22Rv1 (cell line): ENCODE measurements around the gene EPHA8.

Experiments used
- CTCF ChIP-seq: fragments of 450-650 bp; IDR thresholded peaks from 2 replicates; pipeline ENCODE4 v1.5.1; 2017; ENCODE audit warnings: mild to moderate bottlenecking
- ZFX ChIP-seq: fragments of 450-650 bp; IDR thresholded peaks from 2 replicates; pipeline ENCODE4 v1.6.1; 2017; ENCODE audit warnings: antibody characterized with exemption, borderline replicate concordance

GRCh38 chr1:22539510-22540118 lies 23.7 kb upstream of the EPHA8 start:
- TF ChIP-seq CTCF = no peak
- TF ChIP-seq ZFX = no peak
